Activated T-helper 1 cell treated with Interleukin-2 at 50 U/mL for 16 hours (primary cell): ENCODE results near the gene ARHGAP26.

Source experiments
- DNase-seq: peaks from one replicate; pipeline ENCODE4 v3.0.0-alpha.2; 2020; ENCODE audit warnings: low read depth

The ARHGAP26 gene

GRCh38 chr5:143222287-143223231, 452.4 kb downstream of the ARHGAP26 start:
- DNase-seq, result peak; percentile 44

DNA sequence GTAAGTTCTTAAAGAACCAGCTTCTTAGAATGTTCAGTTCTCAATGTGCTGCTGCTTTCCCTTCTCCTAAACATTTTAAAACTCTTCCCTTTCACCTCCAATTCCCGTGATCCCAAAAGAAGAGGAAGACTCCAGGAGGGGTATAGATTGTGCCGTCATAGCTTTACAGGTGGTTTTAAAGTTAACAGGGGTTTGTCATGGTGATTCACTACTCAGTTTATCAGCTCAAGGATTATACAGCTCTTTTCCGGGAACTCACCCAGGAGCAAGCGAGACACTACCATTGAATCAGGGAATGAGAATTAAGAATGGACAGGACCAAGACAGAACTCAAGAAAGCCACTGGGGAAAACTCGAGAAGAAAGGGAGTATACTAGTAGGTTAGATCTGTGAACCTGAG, 454.5 kb downstream of the ARHGAP26 start:
- DNase-seq, result no peak

DNA sequence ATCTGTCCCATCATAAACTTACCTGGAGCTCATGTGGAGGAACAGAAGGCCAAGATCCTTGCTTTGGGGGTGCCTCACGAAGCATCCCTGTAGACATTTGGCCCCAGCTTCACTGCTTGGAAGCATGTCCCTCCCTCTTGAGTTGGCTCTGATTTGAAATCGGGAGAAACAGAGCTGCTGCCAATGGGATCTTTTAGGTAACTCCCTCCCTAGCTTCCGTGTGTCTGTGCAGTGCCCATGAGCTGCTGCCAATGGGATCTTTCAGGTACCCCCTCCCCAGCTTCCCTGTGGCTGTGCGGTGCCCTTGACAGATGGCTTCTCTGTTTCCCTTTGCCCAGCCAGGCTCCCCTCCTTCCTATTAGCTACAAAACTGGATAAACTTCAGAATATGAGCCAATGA, 455.3 kb downstream of the ARHGAP26 start:
- DNase-seq, result no peak

DNA sequence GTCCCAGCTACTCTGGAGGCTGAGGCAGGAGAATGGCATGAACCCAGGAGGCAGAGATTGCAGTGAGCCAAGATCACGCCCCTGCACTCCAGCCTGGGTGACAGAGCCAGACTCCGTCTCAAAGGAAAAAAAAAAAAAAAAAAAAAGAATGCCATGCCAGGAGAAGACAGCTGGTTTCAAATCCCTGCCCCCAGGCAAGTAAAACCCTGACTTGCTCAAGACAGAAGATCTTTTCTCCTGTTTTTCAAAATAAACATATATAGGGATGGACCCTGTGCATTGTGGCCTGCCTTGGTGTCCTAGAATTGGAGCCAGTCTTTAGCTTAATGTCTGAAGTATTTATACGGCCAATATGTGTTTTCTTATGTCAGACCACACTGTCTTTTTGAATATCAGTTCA, 456.2 kb downstream of the ARHGAP26 start:
- DNase-seq, result no peak

DNA sequence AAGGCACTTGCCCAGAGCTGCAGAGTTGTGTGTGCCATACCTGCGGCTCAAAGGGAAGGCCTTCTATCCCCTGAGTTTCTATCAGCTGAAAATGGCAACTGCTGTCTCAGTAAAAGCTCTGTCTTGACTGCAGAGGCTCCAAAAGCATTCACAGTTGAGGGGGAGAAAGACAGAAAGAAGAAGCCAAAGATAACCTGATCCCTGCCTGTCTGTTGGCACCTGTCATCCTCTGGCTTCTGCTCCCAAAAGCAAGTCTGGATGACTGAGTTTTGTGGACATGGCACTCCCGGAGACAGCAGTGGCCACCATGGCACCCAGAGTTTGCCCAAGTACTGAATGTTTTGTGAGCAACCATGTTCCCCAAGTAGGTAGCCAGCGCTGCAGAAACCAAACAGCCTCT, 456.7 kb downstream of the ARHGAP26 start:
- no peak for DNase-seq

DNA sequence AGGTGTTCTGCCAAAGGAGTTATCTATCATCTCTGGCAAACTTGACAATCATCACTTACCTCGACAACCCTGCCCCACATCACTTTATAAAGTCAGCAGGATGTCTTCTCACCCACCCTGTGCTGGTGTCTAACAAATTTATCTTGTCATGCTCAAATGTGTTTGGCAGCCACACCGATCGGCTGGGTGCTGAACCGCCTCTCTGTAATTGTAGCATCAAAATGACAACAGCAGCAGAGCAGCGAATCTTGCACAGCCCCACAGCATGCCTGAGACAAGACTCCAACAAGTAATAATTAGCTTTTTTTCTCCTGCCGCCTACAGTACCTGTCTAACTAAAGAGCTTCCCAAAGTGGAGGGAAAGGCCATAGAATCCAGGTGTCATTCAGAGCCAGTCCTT, 457.1 kb downstream of the ARHGAP26 start:
- DNase-seq, result no peak

DNA sequence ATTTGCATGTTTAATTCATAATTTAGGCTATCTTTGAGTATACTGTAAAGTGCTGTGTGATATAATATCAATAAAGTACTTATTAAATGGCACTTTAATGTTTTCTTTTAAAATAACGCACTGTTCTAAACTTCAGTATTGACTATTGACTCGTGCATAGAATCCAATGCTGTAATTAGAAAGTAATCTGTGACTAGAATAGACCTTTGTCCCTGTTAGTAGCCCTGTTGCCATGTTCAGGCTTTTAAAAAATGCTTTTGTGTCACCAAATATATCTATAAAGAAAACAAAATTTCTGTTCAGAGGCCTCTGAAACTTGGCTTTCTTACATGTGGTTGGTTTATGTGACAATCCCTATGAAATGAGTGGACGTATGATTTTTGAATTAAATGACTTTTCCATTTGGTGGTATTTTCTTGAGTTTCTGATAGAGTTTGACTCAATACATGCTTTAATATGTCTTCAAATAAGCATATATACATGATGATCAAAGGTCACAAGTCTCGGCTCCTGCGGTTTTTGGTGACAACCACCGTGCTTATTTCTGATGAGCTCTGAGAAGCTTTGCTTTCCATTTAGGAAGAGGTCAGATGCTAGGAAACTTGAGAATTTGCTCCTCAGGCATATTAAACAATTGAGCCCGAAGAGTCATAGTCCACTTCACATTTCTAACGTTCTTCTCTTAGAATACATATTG, 458.6 kb downstream of the ARHGAP26 start:
- no peak for DNase-seq

- no peak for DNase-seq
Measured at GRCh38 chr5:143229426-143229895, 459.3 kb downstream of the ARHGAP26 start.

- no peak for DNase-seq
Measured at GRCh38 chr5:143229896-143230675, 459.9 kb downstream of the ARHGAP26 start.

DNA sequence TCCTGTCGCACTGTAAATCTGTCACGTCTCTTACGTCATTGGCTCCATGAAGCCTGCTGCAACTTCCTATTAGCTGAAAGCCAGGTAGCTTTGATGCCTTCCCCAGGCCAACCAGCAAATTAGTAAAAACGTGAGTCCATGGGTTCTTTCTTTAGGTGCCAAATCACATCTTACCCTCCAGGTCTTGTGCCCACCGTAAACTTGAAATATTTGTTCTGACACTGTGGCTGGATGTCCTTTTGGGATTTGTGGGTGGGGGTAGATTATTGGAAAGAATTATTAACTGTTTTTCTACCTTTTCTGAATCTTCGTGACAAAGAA, 460.5 kb downstream of the ARHGAP26 start:
- DNase-seq, result no peak

DNA sequence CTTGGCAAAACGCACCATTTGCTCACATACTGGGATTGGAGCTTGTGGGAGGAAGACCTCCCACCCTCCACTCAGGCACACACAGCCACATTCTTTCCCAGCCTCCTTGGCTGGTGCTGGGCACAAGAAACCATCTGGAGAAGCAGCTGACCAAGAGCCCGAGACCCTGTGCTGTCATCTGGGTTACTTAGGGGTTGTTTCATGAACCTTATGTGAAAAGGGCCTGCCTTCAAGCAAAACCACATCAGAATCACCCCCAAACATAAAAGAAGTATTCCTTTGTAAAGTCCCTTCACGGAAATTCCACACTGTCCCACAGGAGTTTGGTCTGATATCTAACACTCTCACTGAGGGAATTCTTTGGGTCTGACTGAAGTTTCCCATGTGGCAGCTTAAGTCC, 461.2 kb downstream of the ARHGAP26 start:
- no peak for DNase-seq

- DNase-seq, result no peak
Measured at GRCh38 chr5:143231973-143232812, 462.0 kb downstream of the ARHGAP26 start.

- DNase-seq, result no peak
Measured at GRCh38 chr5:143233031-143233430, 462.9 kb downstream of the ARHGAP26 start.

DNA sequence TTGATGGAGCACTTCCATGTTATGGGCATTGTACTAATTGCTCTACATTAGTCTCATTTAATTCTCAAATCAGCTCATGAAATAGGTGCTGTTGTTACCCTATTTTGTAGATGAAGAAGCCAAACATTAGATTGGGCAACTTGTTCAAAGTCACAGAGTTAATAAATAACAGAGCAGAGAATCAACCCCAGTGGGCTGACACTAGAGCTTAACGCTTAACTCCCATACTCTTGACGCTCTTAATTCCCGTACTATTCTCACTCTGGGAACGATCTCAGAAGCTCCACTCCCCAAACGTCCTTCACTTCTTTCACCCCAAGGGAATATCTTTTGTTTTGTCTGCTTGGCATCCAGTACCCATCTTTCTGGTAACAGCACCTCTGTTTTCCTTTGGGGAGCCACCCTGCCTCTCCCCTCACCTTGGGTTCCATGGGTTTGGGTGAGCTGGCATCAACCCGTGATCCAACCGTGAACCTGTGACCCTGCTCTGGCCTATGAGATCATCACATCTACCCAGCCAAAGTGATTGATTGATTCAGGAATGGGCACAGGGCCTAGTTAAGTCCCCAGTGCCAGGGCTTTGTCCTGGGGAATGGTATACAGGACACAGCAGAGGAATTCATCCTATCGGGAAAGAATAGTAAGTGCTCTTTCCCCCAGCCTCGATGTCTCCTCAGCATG, 464.1 kb downstream of the ARHGAP26 start:
- DNase-seq, result no peak

GRCh38 chr5:143235423-143235822, 465.2 kb downstream of the ARHGAP26 start:
- no peak for DNase-seq

DNA sequence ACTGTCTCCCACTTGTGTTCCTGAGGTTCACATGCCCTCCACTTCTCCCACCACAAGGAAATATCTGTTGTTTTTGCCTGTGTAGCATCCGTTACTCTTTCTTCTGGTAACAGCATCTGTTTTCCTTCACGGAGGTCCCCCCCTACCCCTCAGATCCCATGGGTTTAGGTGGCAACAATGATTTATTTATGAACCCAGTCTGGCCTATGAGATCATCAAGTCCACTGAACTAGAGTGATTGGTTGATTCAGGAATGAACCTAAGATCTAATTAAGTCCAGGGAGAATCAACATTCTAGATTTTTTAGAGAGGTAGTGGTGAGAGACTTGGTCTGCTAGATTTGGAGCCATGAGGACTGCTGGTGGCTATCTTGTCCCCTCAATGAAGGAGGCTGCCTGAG, 466.5 kb downstream of the ARHGAP26 start:
- no peak for DNase-seq

DNA sequence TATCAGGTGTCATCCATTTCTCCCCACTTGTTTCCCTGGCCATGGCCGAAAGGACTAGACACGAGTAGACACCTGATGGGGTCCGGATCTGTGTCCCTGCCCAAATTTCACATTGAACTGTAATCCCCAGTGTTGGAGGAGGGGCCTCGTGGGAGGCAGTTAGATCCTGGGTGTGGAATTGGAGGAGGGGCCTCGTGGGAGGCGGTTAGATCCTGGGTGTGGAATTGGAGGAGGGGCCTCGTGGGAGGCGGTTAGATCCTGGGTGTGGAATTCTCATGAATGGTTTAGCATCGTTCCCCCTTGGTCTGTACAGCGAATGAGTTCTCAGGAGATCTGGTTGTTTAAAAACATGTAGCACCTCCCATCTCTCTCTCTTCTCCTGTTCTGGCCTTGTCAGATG, 467.5 kb downstream of the ARHGAP26 start:
- no peak for DNase-seq

DNA sequence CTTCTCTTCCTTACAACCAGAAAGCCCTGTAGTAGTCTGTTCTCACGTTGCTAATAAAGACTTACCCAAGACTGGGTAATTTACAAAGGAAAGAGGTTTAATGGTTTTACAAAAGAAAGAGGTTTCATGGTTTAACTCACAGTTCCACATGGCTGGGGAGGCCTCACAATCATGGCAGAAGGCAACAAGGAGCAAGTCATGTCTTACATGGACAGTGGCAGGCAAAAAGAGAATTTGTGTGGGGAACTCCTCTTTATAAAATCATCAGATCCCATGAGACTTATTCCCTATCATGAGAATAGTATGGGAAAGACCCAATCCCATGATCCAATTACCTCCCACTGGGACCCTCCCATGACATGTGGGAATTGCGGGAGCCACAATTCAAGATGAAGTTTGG, 468.4 kb downstream of the ARHGAP26 start:
- no peak for DNase-seq

DNA sequence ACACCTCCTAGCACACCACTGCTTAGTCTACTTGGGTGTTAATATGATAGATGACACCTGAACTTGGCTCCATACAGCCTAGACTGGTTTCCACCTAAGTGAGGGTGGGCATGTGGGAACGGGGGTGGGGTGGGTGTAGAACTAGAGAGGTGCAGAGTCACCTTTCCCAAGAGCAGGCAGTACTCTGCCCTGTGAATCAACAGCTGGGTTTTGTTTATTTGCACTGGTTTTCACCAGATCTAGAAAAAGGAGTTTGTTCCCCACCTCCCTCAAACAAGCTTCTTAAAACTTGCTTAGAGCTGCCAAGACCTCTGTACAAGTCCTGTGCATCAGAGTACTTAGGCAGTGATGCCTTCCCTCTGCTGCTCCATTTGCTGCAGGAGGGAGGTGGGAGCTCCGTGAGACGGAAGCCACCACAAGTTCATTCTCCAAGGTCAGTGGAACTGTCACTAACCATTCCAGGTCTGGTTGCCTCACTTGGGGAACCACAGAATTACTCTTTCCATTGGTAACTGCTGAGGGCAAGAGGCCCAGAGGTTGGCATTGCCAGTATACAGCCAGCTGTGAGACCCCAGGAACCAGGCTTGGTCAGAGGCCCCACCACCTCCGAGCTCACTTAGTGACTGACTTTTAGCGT, 469.8 kb downstream of the ARHGAP26 start:
- no peak for DNase-seq

GRCh38 chr5:143241892-143242291, 471.7 kb downstream of the ARHGAP26 start:
- DNase-seq, result no peak

- DNase-seq, result no peak
Measured at GRCh38 chr5:143243103-143243502, 472.9 kb downstream of the ARHGAP26 start.
